Gastroesophageal sphincter (tissue), 3 donors: ENCODE results near the gene TMPRSS3.

ENCODE experiments used
- POLR2A ChIP-seq, 2 donors: fragments of 450-650 bp; IDR thresholded peaks; one replicate each; pipeline ENCODE4 v1.6.1; 2017; ENCODE audit warnings: antibody characterized with exemption in 2 of 2, mild to moderate bottlenecking in 2 of 2, moderate library complexity in 1 of 2
- POLR2AphosphoS5 ChIP-seq: sonication (generic); formaldehyde crosslinking; IDR thresholded peaks from one replicate; pipeline ENCODE4 v1.6.1; 2017; ENCODE audit warnings: antibody characterized with exemption
- TF ChIP-seq, protein P1 (sequence below), 4 experiments: fragments of 200-600 bp in 2 of 4; fragments of 450-650 bp in 2 of 4; sonication (generic) in 1 of 4; IDR thresholded peaks; one replicate each; pipeline ENCODE4 v1.5.1; 2017 to 2019; ENCODE audit warnings: antibody characterized with exemption in 4 of 4, mild to moderate bottlenecking in 2 of 4, moderate library complexity in 2 of 4

DNA sequence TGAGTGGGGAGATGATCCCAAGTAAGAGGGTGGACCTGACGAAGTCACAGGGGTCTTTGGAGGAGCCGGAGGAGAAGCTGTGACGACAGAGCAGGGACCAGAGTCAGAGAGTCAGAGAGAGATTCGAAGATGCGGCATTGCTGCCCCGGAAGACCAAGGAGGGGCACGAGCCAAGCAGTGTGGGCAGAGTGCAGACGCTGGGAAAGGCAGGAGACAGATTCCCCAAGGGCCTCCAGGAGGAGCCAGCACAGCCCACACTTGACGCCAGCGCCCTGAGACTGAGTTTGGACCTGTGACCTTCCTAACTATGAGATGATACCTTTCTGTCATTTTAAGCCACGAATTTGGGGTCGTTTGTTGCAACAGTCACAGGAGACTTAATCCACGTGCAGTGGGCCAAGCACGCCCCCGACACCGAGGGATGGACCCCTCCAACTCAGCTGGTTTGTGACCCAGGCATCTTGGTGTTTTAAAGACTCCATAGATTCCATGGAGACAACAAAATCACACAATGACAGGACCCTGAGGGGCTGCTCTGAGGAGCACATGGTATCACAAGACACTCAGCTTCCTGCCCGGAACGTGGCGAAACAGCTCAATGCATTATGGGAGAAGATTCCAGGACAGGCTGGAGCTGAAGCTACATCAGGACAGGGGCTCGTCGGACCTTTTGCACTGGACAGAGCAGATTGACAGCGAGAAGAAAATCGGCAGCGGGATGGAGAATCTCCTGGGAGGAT is 18.5 kb downstream of the TMPRSS3 start:
- TF ChIP-seq, protein P1, sequence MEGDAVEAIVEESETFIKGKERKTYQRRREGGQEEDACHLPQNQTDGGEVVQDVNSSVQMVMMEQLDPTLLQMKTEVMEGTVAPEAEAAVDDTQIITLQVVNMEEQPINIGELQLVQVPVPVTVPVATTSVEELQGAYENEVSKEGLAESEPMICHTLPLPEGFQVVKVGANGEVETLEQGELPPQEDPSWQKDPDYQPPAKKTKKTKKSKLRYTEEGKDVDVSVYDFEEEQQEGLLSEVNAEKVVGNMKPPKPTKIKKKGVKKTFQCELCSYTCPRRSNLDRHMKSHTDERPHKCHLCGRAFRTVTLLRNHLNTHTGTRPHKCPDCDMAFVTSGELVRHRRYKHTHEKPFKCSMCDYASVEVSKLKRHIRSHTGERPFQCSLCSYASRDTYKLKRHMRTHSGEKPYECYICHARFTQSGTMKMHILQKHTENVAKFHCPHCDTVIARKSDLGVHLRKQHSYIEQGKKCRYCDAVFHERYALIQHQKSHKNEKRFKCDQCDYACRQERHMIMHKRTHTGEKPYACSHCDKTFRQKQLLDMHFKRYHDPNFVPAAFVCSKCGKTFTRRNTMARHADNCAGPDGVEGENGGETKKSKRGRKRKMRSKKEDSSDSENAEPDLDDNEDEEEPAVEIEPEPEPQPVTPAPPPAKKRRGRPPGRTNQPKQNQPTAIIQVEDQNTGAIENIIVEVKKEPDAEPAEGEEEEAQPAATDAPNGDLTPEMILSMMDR (IDR thresholded peaks at IDR 0.05), result no peak
- TF ChIP-seq POLR2A (IDR thresholded peaks at IDR 0.05) (no peak), POLR2AphosphoS5 (no peak)
